DMS79 treated with DMSO at 0.1 percent for 48 hours (cell line): ENCODE data around the gene ARFGAP2.
"Not testable (repeated sequence)": the region's sequence is repeated elsewhere in the genome, so short reads cannot be mapped to it uniquely, and the experiment has no call there.

ENCODE experiments used
- DNase-seq: peaks from one replicate; lab custom pipeline; 2025; lab: John Stamatoyannopoulos, UW

Gene ARFGAP2

GRCh38 chr11:47148903-47149531, 27.7 kb downstream of the ARFGAP2 start:
- DNase-seq = peak; percentile 78

GRCh38 chr11:47148270-47148669, 28.4 kb downstream of the ARFGAP2 start:
- no peak for DNase-seq

GRCh38 chr11:47147681-47148080, 29.0 kb downstream of the ARFGAP2 start:
- no peak for DNase-seq

- DNase-seq = no peak
Observed at GRCh38 chr11:47147250-47147649, 29.4 kb downstream of the ARFGAP2 start.

GRCh38 chr11:47144541-47144940, 32.1 kb downstream of the ARFGAP2 start:
- no peak for DNase-seq

GRCh38 chr11:47143322-47143721, 33.4 kb downstream of the ARFGAP2 start:
- no peak for DNase-seq

- no peak for DNase-seq
Observed at GRCh38 chr11:47139878-47140277, 36.8 kb downstream of the ARFGAP2 start.

- peak; percentile 85 for DNase-seq
Observed at GRCh38 chr11:47137476-47137875, 39.2 kb downstream of the ARFGAP2 start.

GRCh38 chr11:47136921-47137320, 39.8 kb downstream of the ARFGAP2 start:
- no peak for DNase-seq

- no peak for DNase-seq
Observed at GRCh38 chr11:47136327-47136726, 40.4 kb downstream of the ARFGAP2 start.

GRCh38 chr11:47132981-47133380, 43.7 kb downstream of the ARFGAP2 start:
- no peak for DNase-seq

- DNase-seq = no peak
Observed at GRCh38 chr11:47132490-47132889, 44.2 kb downstream of the ARFGAP2 start.

- DNase-seq = no peak
Observed at GRCh38 chr11:47131136-47131535, 45.5 kb downstream of the ARFGAP2 start.

- peak; percentile 27 for DNase-seq
Observed at GRCh38 chr11:47130543-47130942, 46.1 kb downstream of the ARFGAP2 start.

GRCh38 chr11:47127213-47127612, 49.5 kb downstream of the ARFGAP2 start:
- no peak for DNase-seq

- no peak for DNase-seq
Observed at GRCh38 chr11:47125083-47125482, 51.6 kb downstream of the ARFGAP2 start.

- no peak for DNase-seq
Observed at GRCh38 chr11:47124675-47125074, 52.0 kb downstream of the ARFGAP2 start.

GRCh38 chr11:47123094-47123493, 53.6 kb downstream of the ARFGAP2 start:
- DNase-seq = no peak

GRCh38 chr11:47121731-47122130, 54.9 kb downstream of the ARFGAP2 start:
- no peak for DNase-seq

GRCh38 chr11:47121056-47121455, 55.6 kb downstream of the ARFGAP2 start:
- DNase-seq = no peak

GRCh38 chr11:47118958-47119688, 57.6 kb downstream of the ARFGAP2 start:
- not testable (repeated sequence) for DNase-seq
